Muscle of leg (tissue), 11 donors: ENCODE data around the gene FSTL4. TPM values are rescaled to one million over a fixed set of nuclear protein-coding genes. Genes with fewer than 3 reads are reported as not detected.

ENCODE experiments used
- DNase-seq: peaks from one replicate; pipeline ENCODE4 v3.0.0; 2013
- H3K27ac ChIP-seq: one replicate; pipeline ENCODE4 v1.5.1; 2013; ENCODE audit warnings: mild to moderate bottlenecking, low read length, control low read depth
- H3K27me3 ChIP-seq: one replicate; pipeline ENCODE4 v1.6.1; 2013; ENCODE audit warnings: low read length; ENCODE audit not compliant: control insufficient read depth, insufficient read depth
- H3K36me3 ChIP-seq: one replicate; pipeline ENCODE4 v1.6.1; 2013; ENCODE audit warnings: low read length; ENCODE audit not compliant: control insufficient read depth, insufficient read depth
- H3K4me1 ChIP-seq: one replicate; pipeline ENCODE4 v1.6.1; 2013; ENCODE audit warnings: low read length; ENCODE audit not compliant: control insufficient read depth, insufficient read depth
- H3K4me3 ChIP-seq: one replicate; pipeline ENCODE4 v1.5.1; 2013; ENCODE audit warnings: low read length, control low read depth
- H3K9me3 ChIP-seq: replicated peaks from 2 replicates; pipeline ENCODE4 v1.6.1; 2013; ENCODE audit warnings: low read depth, low read length; ENCODE audit not compliant: control insufficient read depth
- WGBS: methylation state at CpG from one replicate; pipeline ENCODE4 v1.1.5; 2013; ENCODE audit warnings: missing lambda C conversion rate; ENCODE audit not compliant: insufficient coverage; 5-methylcytosine and 5-hydroxymethylcytosine counted together
- polyA plus RNA-seq, 8 donors: library from polyadenylated mRNA; unstranded; fragments of 120-200 nt; gene quantifications; one replicate each; pipeline versions ENCODE4 v1.2.1 to v1.2.3, GENCODE V29; 2013; ENCODE audit warnings: inconsistent platforms in 1 of 8, low replicate concordance in 1 of 8; ENCODE audit not compliant: insufficient read length in 8 of 8, insufficient read depth in 1 of 8
- total RNA-seq: library from RNA; stranded (reverse); fragments of 120-200 nt; gene quantifications from one replicate; pipeline ENCODE4 v1.2.4, GENCODE V29; 2013

The FSTL4 gene
- total and polyA plus RNA-seq, 9 donors: 0.68 to 1.8 (median 1.3) TPM

GRCh38 chr5:133595465-133595864, 16.9 kb downstream of the FSTL4 start:
- Histone ChIP-seq H3K9me3 (no peaks in the 10 kb centered on the region), H3K4me3 (no peak overlapping the region), H3K36me3 (no peaks in the 10 kb centered on the region), H3K27ac (no peak overlapping the region), H3K4me1 (no peaks in the 10 kb centered on the region), H3K27me3 (peaks cover 2% of the 10 kb centered on the region)
- DNase-seq: no peak
- WGBS: 69% methylated on average over 4 of the region's 5 CpGs

- Histone ChIP-seq H3K27me3 (no peaks in the 10 kb centered on the region), H3K27ac (no peak overlapping the region), H3K36me3 (no peaks in the 10 kb centered on the region), H3K4me1 (no peaks in the 10 kb centered on the region), H3K9me3 (no peaks in the 10 kb centered on the region), H3K4me3 (no peak overlapping the region)
- WGBS: no CpG with 5 or more reads among the region's 1 CpG
- no peak for DNase-seq
These were observed 23.1 kb downstream of the FSTL4 start for GRCh38 chr5:133589286-133589685.

GRCh38 chr5:133582971-133583370, 29.4 kb downstream of the FSTL4 start:
- DNase-seq: no peak
- H3K27me3 ChIP-seq: no peaks in the 10 kb centered on the region
- no peaks in the 10 kb centered on the region for H3K9me3 ChIP-seq
- H3K36me3 ChIP-seq: no peaks in the 10 kb centered on the region
- WGBS: 33% methylated on average over 1 of the region's 7 CpGs
- H3K4me1 ChIP-seq: no peaks in the 10 kb centered on the region
- H3K27ac ChIP-seq: no peak overlapping the region
- H3K4me3 ChIP-seq: no peak overlapping the region

- H3K27me3 ChIP-seq: peaks cover 3% of the 10 kb centered on the region
- no peak for DNase-seq
- 87% methylated on average over 3 of the region's 5 CpGs for WGBS
- H3K9me3 ChIP-seq: no peaks in the 10 kb centered on the region
- no peaks in the 10 kb centered on the region for H3K4me1 ChIP-seq
- H3K4me3 ChIP-seq: no peak overlapping the region
- no peak overlapping the region for H3K27ac ChIP-seq
- H3K36me3 ChIP-seq: no peaks in the 10 kb centered on the region
These were observed 30.4 kb downstream of the FSTL4 start for GRCh38 chr5:133581918-133582317.

- Histone ChIP-seq H3K9me3 (no peaks in the 10 kb centered on the region), H3K4me1 (no peaks in the 10 kb centered on the region), H3K27me3 (peaks cover 3% of the 10 kb centered on the region), H3K4me3 (no peak overlapping the region), H3K36me3 (no peaks in the 10 kb centered on the region), H3K27ac (no peak overlapping the region)
- no peak for DNase-seq
- no CpG with 5 or more reads among the region's 5 CpGs for WGBS
These were observed 31.0 kb downstream of the FSTL4 start for GRCh38 chr5:133581348-133581747.

GRCh38 chr5:133580618-133581017, 31.7 kb downstream of the FSTL4 start:
- Histone ChIP-seq H3K9me3 (no peaks in the 10 kb centered on the region), H3K27me3 (peaks cover 3% of the 10 kb centered on the region), H3K36me3 (no peaks in the 10 kb centered on the region), H3K27ac (no peak overlapping the region), H3K4me1 (no peaks in the 10 kb centered on the region), H3K4me3 (no peak overlapping the region)
- DNase-seq: no peak
- 66% methylated on average over 3 of the region's 7 CpGs for WGBS

GRCh38 chr5:133579766-133580165, 32.6 kb downstream of the FSTL4 start:
- no peak for DNase-seq
- H3K27ac ChIP-seq: no peak overlapping the region
- WGBS: 86% methylated on average over 3 of the region's 4 CpGs
- no peaks in the 10 kb centered on the region for H3K36me3 ChIP-seq
- no peaks in the 10 kb centered on the region for H3K4me1 ChIP-seq
- no peaks in the 10 kb centered on the region for H3K9me3 ChIP-seq
- no peak overlapping the region for H3K4me3 ChIP-seq
- H3K27me3 ChIP-seq: peaks cover 3% of the 10 kb centered on the region

- H3K36me3 ChIP-seq: no peaks in the 10 kb centered on the region
- peak; percentile 66 for DNase-seq
- no CpG with 5 or more reads among the region's 1 CpG for WGBS
- no peak overlapping the region for H3K27ac ChIP-seq
- no peak overlapping the region for H3K4me3 ChIP-seq
- H3K9me3 ChIP-seq: no peaks in the 10 kb centered on the region
- no peaks in the 10 kb centered on the region for H3K27me3 ChIP-seq
- H3K4me1 ChIP-seq: no peaks in the 10 kb centered on the region
These were observed 43.0 kb downstream of the FSTL4 start for GRCh38 chr5:133569347-133569746.

GRCh38 chr5:133565993-133566392, 46.3 kb downstream of the FSTL4 start:
- no CpG with 5 or more reads among the region's 3 CpGs for WGBS
- H3K36me3 ChIP-seq: no peaks in the 10 kb centered on the region
- H3K27me3 ChIP-seq: peaks cover 2% of the 10 kb centered on the region
- H3K27ac ChIP-seq: no peak overlapping the region
- DNase-seq: peak; percentile 64
- H3K4me3 ChIP-seq: no peak overlapping the region
- no peaks in the 10 kb centered on the region for H3K4me1 ChIP-seq
- H3K9me3 ChIP-seq: no peaks in the 10 kb centered on the region

- Histone ChIP-seq H3K4me1 (no peaks in the 10 kb centered on the region), H3K4me3 (no peak overlapping the region), H3K9me3 (no peaks in the 10 kb centered on the region), H3K27ac (no peak overlapping the region), H3K27me3 (peaks cover 2% of the 10 kb centered on the region), H3K36me3 (no peaks in the 10 kb centered on the region)
- 40% methylated on average over 2 of the region's 4 CpGs for WGBS
- no peak for DNase-seq
These were observed 47.3 kb downstream of the FSTL4 start for GRCh38 chr5:133564921-133565565.

GRCh38 chr5:133562554-133562953, 49.8 kb downstream of the FSTL4 start:
- H3K27me3 ChIP-seq: peaks cover 2% of the 10 kb centered on the region
- no peaks in the 10 kb centered on the region for H3K36me3 ChIP-seq
- DNase-seq: no peak
- H3K9me3 ChIP-seq: no peaks in the 10 kb centered on the region
- no peak overlapping the region for H3K27ac ChIP-seq
- no peak overlapping the region for H3K4me3 ChIP-seq
- H3K4me1 ChIP-seq: no peaks in the 10 kb centered on the region
- 43% methylated on average over 6 of the region's 10 CpGs for WGBS
